HG03565 (cell line): ENCODE results near the gene NKTR.

Source experiments
- ATAC-seq: cut with Tn5 transposase; IDR thresholded peaks from one replicate; pipeline ENCODE4 v1.9.1; 2021; ENCODE audit warnings: mild to moderate bottlenecking, moderate library complexity; ENCODE audit not compliant: unreplicated experiment

NKTR gene

GRCh38 chr3:42660131-42660715 is 59.7 kb downstream of the NKTR start:
- no peak for ATAC-seq

- ATAC-seq, result no peak
Observed at GRCh38 chr3:42660898-42661297, 60.4 kb downstream of the NKTR start.

- no peak for ATAC-seq
Observed at GRCh38 chr3:42661593-42662022, 61.1 kb downstream of the NKTR start.

GRCh38 chr3:42662037-42662812 is 61.7 kb downstream of the NKTR start:
- ATAC-seq, result no peak

- no peak for ATAC-seq
Observed at GRCh38 chr3:42662813-42663535, 62.5 kb downstream of the NKTR start.

GRCh38 chr3:42663581-42664437 is 63.3 kb downstream of the NKTR start:
- ATAC-seq, result no peak

GRCh38 chr3:42664438-42664803 is 63.9 kb downstream of the NKTR start:
- no peak for ATAC-seq

GRCh38 chr3:42665050-42665878 is 64.8 kb downstream of the NKTR start:
- ATAC-seq, result no peak

- no peak for ATAC-seq
Observed at GRCh38 chr3:42666022-42666421, 65.5 kb downstream of the NKTR start.

- ATAC-seq, result no peak
Observed at GRCh38 chr3:42666577-42666998, 66.1 kb downstream of the NKTR start.

- ATAC-seq, result no peak
Observed at GRCh38 chr3:42667096-42667522, 66.6 kb downstream of the NKTR start.

GRCh38 chr3:42667523-42668412 is 67.3 kb downstream of the NKTR start:
- no peak for ATAC-seq

GRCh38 chr3:42668413-42668760 is 67.9 kb downstream of the NKTR start:
- no peak for ATAC-seq

- no peak for ATAC-seq
Observed at GRCh38 chr3:42668793-42669217, 68.3 kb downstream of the NKTR start.

- no peak for ATAC-seq
Observed at GRCh38 chr3:42670051-42670576, 69.6 kb downstream of the NKTR start.

- ATAC-seq, result no peak
Observed at GRCh38 chr3:42670670-42671069, 70.2 kb downstream of the NKTR start.

- ATAC-seq, result no peak
Observed at GRCh38 chr3:42672515-42672914, 72.0 kb downstream of the NKTR start.

- ATAC-seq, result no peak
Observed at GRCh38 chr3:42673082-42673481, 72.6 kb downstream of the NKTR start.

GRCh38 chr3:42674146-42674545 is 73.7 kb downstream of the NKTR start:
- ATAC-seq, result no peak
